Amygdala (tissue), 56 donors: ENCODE results near the gene BIRC2.
"Not testable (repeated sequence)": the region's sequence is repeated elsewhere in the genome, so short reads cannot be mapped to it uniquely, and the experiment has no call there.

Experiments used
- DNase-seq, 56 donors: peaks; one replicate each; lab custom pipeline; 2025; lab: John Stamatoyannopoulos, UW

The BIRC2 gene

GRCh38 chr11:102368472-102368871, 21.5 kb downstream of the BIRC2 start:
- no peak for DNase-seq

GRCh38 chr11:102374633-102375424, 27.8 kb downstream of the BIRC2 start:
- DNase-seq, result not testable (repeated sequence)

GRCh38 chr11:102375720-102376399, 28.8 kb downstream of the BIRC2 start:
- no peak for DNase-seq

- DNase-seq, result no peak
These were observed 30.9 kb downstream of the BIRC2 start for GRCh38 chr11:102377891-102378290.

- no peak for DNase-seq
These were observed 31.8 kb downstream of the BIRC2 start for GRCh38 chr11:102378818-102379217.

- no peak for DNase-seq
These were observed 35.4 kb downstream of the BIRC2 start for GRCh38 chr11:102382384-102382783.

- DNase-seq, result no peak
These were observed 36.8 kb downstream of the BIRC2 start for GRCh38 chr11:102383839-102384238.

GRCh38 chr11:102384419-102385079, 37.5 kb downstream of the BIRC2 start:
- no peak for DNase-seq

GRCh38 chr11:102385085-102386007, 38.3 kb downstream of the BIRC2 start:
- DNase-seq, result no peak

- DNase-seq, result no peak
These were observed 39.2 kb downstream of the BIRC2 start for GRCh38 chr11:102386136-102386734.

- no peak for DNase-seq
These were observed 40.2 kb downstream of the BIRC2 start for GRCh38 chr11:102387043-102387781.

- no peak for DNase-seq
These were observed 42.2 kb downstream of the BIRC2 start for GRCh38 chr11:102389253-102389652.

GRCh38 chr11:102390667-102391465, 43.9 kb downstream of the BIRC2 start:
- DNase-seq, result peak in 48 of 56 donors; percentile 10 to 83 (median 49)

GRCh38 chr11:102391549-102392237, 44.7 kb downstream of the BIRC2 start:
- DNase-seq, result no peak

GRCh38 chr11:102393272-102393730, 46.3 kb downstream of the BIRC2 start:
- DNase-seq, result no peak

- DNase-seq, result no peak
These were observed 48.8 kb downstream of the BIRC2 start for GRCh38 chr11:102395720-102396393.
